Heart right ventricle (tissue), 16 donors: ENCODE measurements around the gene C11orf86. TPM values are rescaled to one million over a fixed set of nuclear protein-coding genes. Genes with fewer than 3 reads are reported as not detected.

Source experiments
- ATAC-seq, 8 donors: fragments of 200-7000 bp; cut with Tn5 transposase; one replicate each; pipeline ENCODE4 v1.9.1; 2020; ENCODE audit warnings: mild to moderate bottlenecking in 8 of 8, moderate library complexity in 8 of 8, moderate number of reproducible peaks in 1 of 8
- DNase-seq, 2 donors: peaks; one replicate each; pipeline ENCODE4 v3.0.0-alpha.2; 2020
- H3K27ac ChIP-seq, 10 donors: fragments of 200-600 bp; sonication (generic) in 2 of 10; one replicate each; pipeline versions ENCODE4 v1.5.0 to v1.8.0; 2020 to 2022; ENCODE audit warnings: mild to moderate bottlenecking in 3 of 10
- H3K27me3 ChIP-seq, 7 donors: fragments of 200-600 bp; one replicate each; pipeline ENCODE4 v1.8.0; 2021 to 2022; ENCODE audit warnings: mild to moderate bottlenecking in 2 of 7
- H3K36me3 ChIP-seq, 9 donors: fragments of 200-600 bp; sonication (generic) in 1 of 9; one replicate each; pipeline versions ENCODE4 v1.5.0 to v1.8.0; 2020 to 2022; ENCODE audit warnings: mild to moderate bottlenecking in 2 of 9
- H3K4me1 ChIP-seq, 9 donors: fragments of 200-600 bp; sonication (generic) in 1 of 9; one replicate each; pipeline versions ENCODE4 v1.5.0 to v1.8.0; 2020 to 2022; ENCODE audit warnings: mild to moderate bottlenecking in 4 of 9
- H3K4me3 ChIP-seq, 10 donors: fragments of 200-600 bp; sonication (generic) in 2 of 10; one replicate each; pipeline versions ENCODE4 v1.5.0 to v1.8.0; 2020 to 2022; ENCODE audit warnings: mild to moderate bottlenecking in 7 of 10, moderate library complexity in 2 of 10
- H3K9me3 ChIP-seq, 11 donors: fragments of 200-600 bp in 10 of 11; sonication (generic) in 2 of 11; one replicate each; pipeline versions ENCODE4 v1.5.0 to v1.8.0; 2013 to 2022; ENCODE audit warnings: mild to moderate bottlenecking in 2 of 11, control low read depth in 1 of 11, moderate library complexity in 1 of 11
- WGBS, 2 donors: extraction: QIAGEN DNeasy Blood & Tissue Kit; methylation state at CpG; one replicate each; pipeline ENCODE4 v1.1.7; 2013; ENCODE audit warnings: inconsistent platforms in 1 of 2; 5-methylcytosine and 5-hydroxymethylcytosine counted together
- intact Hi-C, 10 donors: fragments of 100-400 bp; cut with DNase I; formaldehyde crosslinking; loops; one replicate each; pipeline versions ENCODE4 v1.11.1 to v1.14.2; 2022
- polyA plus RNA-seq, 2 donors: library from polyadenylated mRNA; stranded (reverse); fragments of 200-250 nt; gene quantifications; one replicate each; pipeline ENCODE4 v1.2.3, GENCODE V29; 2013
- total RNA-seq, 10 donors: library from RNA; stranded (reverse); fragmentation: NEBNext Ultra II Directional in 3 of 10; extraction: Animal tissue kit (Norgen Biotek cat#: 25700) in 3 of 10; gene quantifications; one replicate each; pipeline versions ENCODE4 v1.2.1 to v1.2.4, GENCODE V29; 2021 to 2023
- TF ChIP-seq, protein P1 (sequence below), 9 donors: fragments of 200-600 bp; sonication (generic) in 2 of 9; IDR thresholded peaks; one replicate each; pipeline versions ENCODE4 v1.5.0 to v1.8.0; 2021 to 2022; ENCODE audit warnings: antibody characterized with exemption in 9 of 9, mild to moderate bottlenecking in 5 of 9, moderate library complexity in 1 of 9
- donor health status: Arrhythmogenic right ventricular cardiomyopathy.
- donor health status: ischemic (EF 13 %, LVEDD 7.1; RV severe dilation, severe dysfunction).
- donor health status: healthy with polysubstance abuse.
- donor health status: DM: no; HTN: yes; CAD: no.
- donor health status: DM: no; HTN: no; CAD: no.
- donor health status: ischemic (EF 25% LVEDD 6.9; RV normal size, moderate dysfunction).
- donor health status: ischemic (EF 25% LVEDD 5.7; RV mildly dilated, moderate dysfunction).
- donor health status: healthy.
- donor health status: DM: yes; HTN: yes; CAD: no.
- donor health status: Ischemic cardiomyopathy.
- donor health status: ischemic (EF 35%, LVEDD 5.7; RV mildly dilated, moderate dysfunction).
- donor health status: nonischemic (EF 11% LVEDD 7.7; RV severe dilation, severe dysfunction).
- donor health status: DM: yes; HTN: yes; CAD: no.
- donor health status: PGD.
- donor health status: ischemic (EF 29% LVEDD 5.4; RV normal size, mild dysfunction).
- donor health status: nonischemic (EF 23%, LVEDD 6.1; RV moderate dilation, normal function).

C11orf86 gene
- total and polyA plus RNA-seq, 12 donors, result not detected

- no peaks in the 10 kb centered on the region for H3K4me1 ChIP-seq
- intact Hi-C loops, result no loop called here
- DNase-seq (no peak), ATAC-seq (no peak)
- H3K27ac ChIP-seq, result no peak overlapping the region
- no peaks in the 10 kb centered on the region for H3K27me3 ChIP-seq
- WGBS, 2 donors, result 76 to 80% methylated on average over 7 of the region's 7 CpGs
- H3K9me3 ChIP-seq, result no peaks in the 10 kb centered on the region
- H3K4me3 ChIP-seq, result no peak overlapping the region
- TF ChIP-seq, protein P1, sequence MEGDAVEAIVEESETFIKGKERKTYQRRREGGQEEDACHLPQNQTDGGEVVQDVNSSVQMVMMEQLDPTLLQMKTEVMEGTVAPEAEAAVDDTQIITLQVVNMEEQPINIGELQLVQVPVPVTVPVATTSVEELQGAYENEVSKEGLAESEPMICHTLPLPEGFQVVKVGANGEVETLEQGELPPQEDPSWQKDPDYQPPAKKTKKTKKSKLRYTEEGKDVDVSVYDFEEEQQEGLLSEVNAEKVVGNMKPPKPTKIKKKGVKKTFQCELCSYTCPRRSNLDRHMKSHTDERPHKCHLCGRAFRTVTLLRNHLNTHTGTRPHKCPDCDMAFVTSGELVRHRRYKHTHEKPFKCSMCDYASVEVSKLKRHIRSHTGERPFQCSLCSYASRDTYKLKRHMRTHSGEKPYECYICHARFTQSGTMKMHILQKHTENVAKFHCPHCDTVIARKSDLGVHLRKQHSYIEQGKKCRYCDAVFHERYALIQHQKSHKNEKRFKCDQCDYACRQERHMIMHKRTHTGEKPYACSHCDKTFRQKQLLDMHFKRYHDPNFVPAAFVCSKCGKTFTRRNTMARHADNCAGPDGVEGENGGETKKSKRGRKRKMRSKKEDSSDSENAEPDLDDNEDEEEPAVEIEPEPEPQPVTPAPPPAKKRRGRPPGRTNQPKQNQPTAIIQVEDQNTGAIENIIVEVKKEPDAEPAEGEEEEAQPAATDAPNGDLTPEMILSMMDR (IDR thresholded peaks at IDR 0.05), result no peak
- no peaks in the 10 kb centered on the region for H3K36me3 ChIP-seq
Measured at GRCh38 chr11:67010296-67010905, 35.3 kb downstream of the C11orf86 start.

- Histone ChIP-seq H3K4me3 (no peak overlapping the region), H3K27ac (no peak overlapping the region), H3K36me3 (no peaks in the 10 kb centered on the region), H3K9me3 (no peaks in the 10 kb centered on the region), H3K4me1 (no peaks in the 10 kb centered on the region), H3K27me3 (no peaks in the 10 kb centered on the region)
- intact Hi-C loops, result no loop called here
- ATAC-seq, result no peak
- TF ChIP-seq, protein P1 (IDR thresholded peaks at IDR 0.05), result no peak
- WGBS, 2 donors, result 88 to 89% methylated on average over 11 of the region's 11 CpGs
- DNase-seq, result no peak
Measured at GRCh38 chr11:67013511-67014045, 38.5 kb downstream of the C11orf86 start.

DNA sequence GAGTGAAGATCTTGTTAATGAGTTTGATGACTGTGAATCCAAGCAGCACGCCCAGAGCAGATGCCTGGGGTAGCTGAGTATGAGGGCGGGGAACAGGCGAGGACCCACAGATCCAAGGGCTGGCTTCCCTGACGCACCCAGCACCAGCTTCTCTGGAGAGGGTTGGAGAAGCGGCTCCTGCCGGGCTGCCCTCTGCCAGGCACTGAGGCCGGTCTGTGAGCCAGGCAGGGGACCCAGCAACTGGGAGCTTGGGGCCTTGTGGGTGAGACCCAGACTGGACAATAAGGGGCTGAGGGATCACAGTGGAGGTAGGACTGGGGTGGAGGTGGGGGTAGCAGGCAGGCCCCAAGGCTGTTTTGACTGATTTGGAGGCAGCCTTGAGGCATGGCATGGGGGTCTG is 39.2 kb downstream of the C11orf86 start:
- ATAC-seq (no peak), DNase-seq (no peak)
- no peaks in the 10 kb centered on the region for H3K27me3 ChIP-seq
- TF ChIP-seq, protein P1 (IDR thresholded peaks at IDR 0.05), result no peak
- intact Hi-C loops, result no loop called here
- no peaks in the 10 kb centered on the region for H3K9me3 ChIP-seq
- H3K4me1 ChIP-seq, result no peaks in the 10 kb centered on the region
- H3K27ac ChIP-seq, result no peak overlapping the region
- H3K36me3 ChIP-seq, result no peaks in the 10 kb centered on the region
- WGBS, 2 donors, result 92 to 95% methylated on average over 7 of the region's 7 CpGs
- no peak overlapping the region for H3K4me3 ChIP-seq

GRCh38 chr11:67015048-67015447 is 39.9 kb downstream of the C11orf86 start:
- 92 to 95% methylated on average over 8 of the region's 8 CpGs for WGBS, 2 donors
- no peaks in the 10 kb centered on the region for H3K27me3 ChIP-seq
- H3K4me3 ChIP-seq, result no peak overlapping the region
- no peak overlapping the region for H3K27ac ChIP-seq
- DNase-seq (no peak), ATAC-seq (no peak)
- H3K36me3 ChIP-seq, result no peaks in the 10 kb centered on the region
- intact Hi-C loops, result no loop called here
- TF ChIP-seq, protein P1 (IDR thresholded peaks at IDR 0.05), result no peak
- H3K9me3 ChIP-seq, result no peaks in the 10 kb centered on the region
- no peaks in the 10 kb centered on the region for H3K4me1 ChIP-seq
